Chondrocyte (in vitro differentiated cells): ENCODE results near the gene TTC29. TPM values are rescaled to one million over a fixed set of nuclear protein-coding genes. Genes with fewer than 3 reads are reported as not detected.

Source experiments
- DNase-seq: peaks from one replicate; pipeline ENCODE4 v3.0.0; 2021; ENCODE audit warnings: mixed read lengths, low spot score
- H3K27ac Mint-ChIP-seq: one replicate; pipeline ENCODE4 v1.8.0; 2021; ENCODE audit warnings: mild to moderate bottlenecking, moderate library complexity, mixed read lengths; ENCODE audit not compliant: unreplicated experiment
- H3K27me3 Mint-ChIP-seq: 2 replicates; pipeline ENCODE4 v1.8.0; 2021; ENCODE audit warnings: low read depth, mixed read lengths
- H3K36me3 Mint-ChIP-seq: 2 replicates; pipeline ENCODE4 v1.8.0; 2021; ENCODE audit warnings: low read depth, mixed read lengths
- H3K4me1 Mint-ChIP-seq: 2 replicates; pipeline ENCODE4 v1.8.0; 2021; ENCODE audit warnings: low read depth, mild to moderate bottlenecking, mixed read lengths
- H3K4me3 Mint-ChIP-seq: one replicate; pipeline ENCODE4 v1.8.0; 2021; ENCODE audit warnings: mild to moderate bottlenecking, moderate library complexity, mixed read lengths; ENCODE audit not compliant: unreplicated experiment
- H3K9me3 Mint-ChIP-seq: 2 replicates; pipeline ENCODE4 v1.8.0; 2021; ENCODE audit warnings: low read depth, mixed read lengths
- CTCF ChIP-seq: fragments of 200-600 bp; sonication (generic); IDR thresholded peaks from 2 replicates; pipeline ENCODE4 v1.5.0; 2021; ENCODE audit warnings: antibody characterized with exemption, mild to moderate bottlenecking, moderate library complexity
- total RNA-seq: library from RNA; stranded (reverse); gene quantifications from 3 replicates; pipeline ENCODE4 v1.2.1, GENCODE V29; 2021

The TTC29 gene
- total RNA-seq, 1 donor from 2014 or later: 0.20 TPM

GRCh38 chr4:146975527-146975926 is 29.9 kb upstream of the TTC29 start:
- Mint-ChIP-seq H3K9me3 (no peaks in the 10 kb centered on the region), H3K4me1 (peaks cover 6% of the 10 kb centered on the region), H3K27me3 (peaks cover 2% of the 10 kb centered on the region), H3K36me3 (no peaks in the 10 kb centered on the region), H3K4me3 (no peak overlapping the region), H3K27ac (no peak overlapping the region)
- DNase-seq: no peak
- no peak for TF ChIP-seq CTCF

GRCh38 chr4:146975036-146975435 is 29.4 kb upstream of the TTC29 start:
- Mint-ChIP-seq H3K27me3 (peaks cover 2% of the 10 kb centered on the region), H3K4me1 (peaks cover 6% of the 10 kb centered on the region), H3K4me3 (no peak overlapping the region), H3K36me3 (no peaks in the 10 kb centered on the region), H3K27ac (no peak overlapping the region), H3K9me3 (no peaks in the 10 kb centered on the region)
- DNase-seq: no peak
- TF ChIP-seq CTCF: no peak

GRCh38 chr4:146972036-146972435 is 26.4 kb upstream of the TTC29 start:
- DNase-seq: no peak
- H3K4me3 Mint-ChIP-seq: no peak overlapping the region
- no peak overlapping the region for H3K27ac Mint-ChIP-seq

GRCh38 chr4:146969126-146969525 is 23.5 kb upstream of the TTC29 start:
- TF ChIP-seq CTCF: no peak
- H3K27me3 Mint-ChIP-seq: peaks cover 17% of the 10 kb centered on the region
- no peaks in the 10 kb centered on the region for H3K4me1 Mint-ChIP-seq
- H3K4me3 Mint-ChIP-seq: no peak overlapping the region
- no peaks in the 10 kb centered on the region for H3K36me3 Mint-ChIP-seq
- DNase-seq: no peak
- H3K27ac Mint-ChIP-seq: no peak overlapping the region
- H3K9me3 Mint-ChIP-seq: peaks cover 10% of the 10 kb centered on the region

More at GRCh38 chr4:146972036-146972435, 26.4 kb upstream of the TTC29 start:
- Mint-ChIP-seq H3K27me3 (peaks cover 15% of the 10 kb centered on the region), H3K9me3 (peaks cover 3% of the 10 kb centered on the region), H3K4me1 (peaks cover 5% of the 10 kb centered on the region), H3K36me3 (no peaks in the 10 kb centered on the region)
- TF ChIP-seq CTCF: no peak

- Mint-ChIP-seq H3K27me3 (peaks cover 7% of the 10 kb centered on the region), H3K4me3 (no peak overlapping the region), H3K4me1 (peaks cover 9% of the 10 kb centered on the region), H3K27ac (no peak overlapping the region), H3K36me3 (no peaks in the 10 kb centered on the region), H3K9me3 (no peaks in the 10 kb centered on the region)
- TF ChIP-seq CTCF: no peak
- DNase-seq: no peak
Observed at GRCh38 chr4:146960634-146961033, 15.0 kb upstream of the TTC29 start.
